Esophagus muscularis mucosa (tissue), 4 donors: ENCODE data around the gene TAOK2. TPM values are rescaled to one million over a fixed set of nuclear protein-coding genes. Genes with fewer than 3 reads are reported as not detected.
"Not testable (repeated sequence)": the region's sequence is repeated elsewhere in the genome, so short reads cannot be mapped to it uniquely, and the experiment has no call there.

Source experiments
- DNase-seq: peaks from one replicate; pipeline ENCODE4 v3.0.0-alpha.2; 2017; ENCODE audit errors: extremely low spot score
- H3K27ac ChIP-seq, 4 donors: fragments of 200-600 bp; sonication (generic); replicated peaks in 1 of 4; 1 replicate in 3 of 4; 2 replicates in 1 of 4; pipeline ENCODE4 v1.5.1; 2016 to 2019; ENCODE audit warnings: mild to moderate bottlenecking in 1 of 4
- H3K27me3 ChIP-seq, 4 donors: fragments of 200-600 bp; sonication (generic); one replicate each; pipeline versions ENCODE4 v1.5.1 to v1.6.0; 2016 to 2019
- H3K36me3 ChIP-seq, 4 donors: fragments of 200-600 bp; sonication (generic); one replicate each; pipeline ENCODE4 v1.5.1; 2016 to 2019
- H3K4me1 ChIP-seq, 4 donors: fragments of 200-600 bp; sonication (generic); one replicate each; pipeline ENCODE4 v1.5.1; 2016 to 2019
- H3K4me3 ChIP-seq, 4 donors: fragments of 200-600 bp; sonication (generic); 1 replicate in 2 of 4; 2 replicates in 2 of 4; pipeline ENCODE4 v1.5.1; 2016 to 2019; ENCODE audit warnings: mild to moderate bottlenecking in 4 of 4, moderate library complexity in 1 of 4
- H3K9me3 ChIP-seq, 4 donors: fragments of 200-600 bp; sonication (generic); 1 replicate in 3 of 4; 2 replicates in 1 of 4; pipeline ENCODE4 v1.5.1; 2016 to 2019
- EP300 ChIP-seq: sonication (generic); formaldehyde crosslinking; IDR thresholded peaks from one replicate; pipeline ENCODE4 v1.6.1; 2017; ENCODE audit warnings: antibody characterized with exemption
- POLR2A ChIP-seq: fragments of 450-650 bp; IDR thresholded peaks from one replicate; pipeline ENCODE4 v1.6.1; 2017; ENCODE audit warnings: antibody characterized with exemption, moderate library complexity, mild to moderate bottlenecking, low read depth
- POLR2AphosphoS5 ChIP-seq, 2 donors: sonication (generic); formaldehyde crosslinking; IDR thresholded peaks; one replicate each; pipeline ENCODE4 v1.6.1; 2017; ENCODE audit warnings: antibody characterized with exemption in 2 of 2
- WGBS: methylation state at CpG from one replicate; pipeline ENCODE4 v1.1.5; 2018; 5-methylcytosine and 5-hydroxymethylcytosine counted together
- intact Hi-C: fragments of 100-400 bp; cut with DNase I; formaldehyde crosslinking; loops from one replicate; pipeline ENCODE4 v1.15.1; 2023
- total RNA-seq, 4 donors: library from RNA; depleted of rRNA; stranded (reverse); fragments of >200 nt; gene quantifications; one replicate each; pipeline versions ENCODE4 v1.1.0 to v1.2.1, GENCODE V29; 2016
- TF ChIP-seq, protein P1 (sequence below), 3 experiments: fragments of 200-600 bp in 2 of 3; fragments of 450-650 bp in 1 of 3; sonication (generic) in 2 of 3; IDR thresholded peaks; one replicate each; pipeline ENCODE4 v1.5.1; 2017 to 2019; ENCODE audit warnings: antibody characterized with exemption in 3 of 3, mild to moderate bottlenecking in 2 of 3, moderate library complexity in 1 of 3

Gene TAOK2
- total RNA-seq, 4 donors from 2014 or later: 40.9 to 63.6 (median 51.4) TPM

DNA sequence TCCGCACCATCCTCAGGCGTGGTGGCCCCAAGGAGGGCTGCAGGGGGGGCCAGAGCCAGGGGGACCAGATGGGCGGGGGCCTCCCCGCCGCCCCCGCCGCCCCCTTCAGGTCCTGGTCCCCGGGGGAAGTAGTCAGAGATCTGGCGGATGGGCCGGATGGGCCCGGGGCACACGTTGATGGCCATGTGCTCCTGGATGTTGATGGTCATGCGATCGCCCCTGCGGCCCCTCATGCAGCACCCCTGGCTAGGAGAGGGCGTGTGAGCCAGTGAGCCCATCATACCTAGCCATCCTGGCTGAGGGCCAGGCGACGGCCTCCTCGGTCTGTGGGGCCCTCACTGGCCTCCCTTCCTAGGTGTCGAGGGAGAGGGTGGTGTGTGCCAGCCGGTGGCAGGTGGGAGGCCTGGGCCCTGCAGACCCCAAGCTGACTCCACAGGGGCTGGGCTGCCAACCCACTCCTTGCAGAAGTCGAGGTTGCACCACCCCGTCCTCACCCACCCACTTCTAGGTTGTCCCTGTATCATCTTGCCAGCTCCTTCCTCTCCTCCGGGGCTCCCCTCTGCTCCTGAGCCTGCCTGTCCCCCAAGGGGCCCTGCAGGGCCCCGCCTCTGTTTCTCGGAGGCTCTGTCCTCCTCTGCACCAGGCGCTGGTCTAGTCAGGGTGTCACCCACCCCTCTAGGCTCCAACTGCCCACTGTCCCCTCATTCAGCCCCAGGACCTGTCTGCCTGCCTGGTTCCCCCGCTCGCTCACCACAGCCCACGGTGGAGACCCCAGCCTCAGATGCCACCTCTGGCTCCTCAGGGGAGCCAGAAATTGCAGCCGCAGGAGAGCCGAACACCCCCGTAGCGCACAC is 36.5 kb downstream of the TAOK2 start:
- H3K27me3 ChIP-seq: peaks cover 12 to 60% (median 35%) of the 10 kb centered on the region in 4 donors
- intact Hi-C loops: loop anchor here (10.0 kb wide), 1 partner anchor 145 kb away; the partner anchor contains the start of gene CDIPT
- TF ChIP-seq EP300: no peak
- TF ChIP-seq, protein P1, sequence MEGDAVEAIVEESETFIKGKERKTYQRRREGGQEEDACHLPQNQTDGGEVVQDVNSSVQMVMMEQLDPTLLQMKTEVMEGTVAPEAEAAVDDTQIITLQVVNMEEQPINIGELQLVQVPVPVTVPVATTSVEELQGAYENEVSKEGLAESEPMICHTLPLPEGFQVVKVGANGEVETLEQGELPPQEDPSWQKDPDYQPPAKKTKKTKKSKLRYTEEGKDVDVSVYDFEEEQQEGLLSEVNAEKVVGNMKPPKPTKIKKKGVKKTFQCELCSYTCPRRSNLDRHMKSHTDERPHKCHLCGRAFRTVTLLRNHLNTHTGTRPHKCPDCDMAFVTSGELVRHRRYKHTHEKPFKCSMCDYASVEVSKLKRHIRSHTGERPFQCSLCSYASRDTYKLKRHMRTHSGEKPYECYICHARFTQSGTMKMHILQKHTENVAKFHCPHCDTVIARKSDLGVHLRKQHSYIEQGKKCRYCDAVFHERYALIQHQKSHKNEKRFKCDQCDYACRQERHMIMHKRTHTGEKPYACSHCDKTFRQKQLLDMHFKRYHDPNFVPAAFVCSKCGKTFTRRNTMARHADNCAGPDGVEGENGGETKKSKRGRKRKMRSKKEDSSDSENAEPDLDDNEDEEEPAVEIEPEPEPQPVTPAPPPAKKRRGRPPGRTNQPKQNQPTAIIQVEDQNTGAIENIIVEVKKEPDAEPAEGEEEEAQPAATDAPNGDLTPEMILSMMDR (IDR thresholded peaks at IDR 0.05): no peak
- TF ChIP-seq POLR2A: no peak
- no peak for TF ChIP-seq POLR2AphosphoS5 (IDR thresholded peaks at IDR 0.05)
- no peaks in the 10 kb centered on the region for H3K36me3 ChIP-seq
- DNase-seq: no peak
- H3K4me1 ChIP-seq: peaks cover 19 to 27% (median 27%) of the 10 kb centered on the region in 4 donors
- H3K9me3 ChIP-seq: no peaks in the 10 kb centered on the region
- 12% methylated on average over 20 of the region's 34 CpGs for WGBS
- peak overlapping the region; percentile 44 to 57 (median 46) for H3K4me3 ChIP-seq
- H3K27ac ChIP-seq: no peak overlapping the region

DNA sequence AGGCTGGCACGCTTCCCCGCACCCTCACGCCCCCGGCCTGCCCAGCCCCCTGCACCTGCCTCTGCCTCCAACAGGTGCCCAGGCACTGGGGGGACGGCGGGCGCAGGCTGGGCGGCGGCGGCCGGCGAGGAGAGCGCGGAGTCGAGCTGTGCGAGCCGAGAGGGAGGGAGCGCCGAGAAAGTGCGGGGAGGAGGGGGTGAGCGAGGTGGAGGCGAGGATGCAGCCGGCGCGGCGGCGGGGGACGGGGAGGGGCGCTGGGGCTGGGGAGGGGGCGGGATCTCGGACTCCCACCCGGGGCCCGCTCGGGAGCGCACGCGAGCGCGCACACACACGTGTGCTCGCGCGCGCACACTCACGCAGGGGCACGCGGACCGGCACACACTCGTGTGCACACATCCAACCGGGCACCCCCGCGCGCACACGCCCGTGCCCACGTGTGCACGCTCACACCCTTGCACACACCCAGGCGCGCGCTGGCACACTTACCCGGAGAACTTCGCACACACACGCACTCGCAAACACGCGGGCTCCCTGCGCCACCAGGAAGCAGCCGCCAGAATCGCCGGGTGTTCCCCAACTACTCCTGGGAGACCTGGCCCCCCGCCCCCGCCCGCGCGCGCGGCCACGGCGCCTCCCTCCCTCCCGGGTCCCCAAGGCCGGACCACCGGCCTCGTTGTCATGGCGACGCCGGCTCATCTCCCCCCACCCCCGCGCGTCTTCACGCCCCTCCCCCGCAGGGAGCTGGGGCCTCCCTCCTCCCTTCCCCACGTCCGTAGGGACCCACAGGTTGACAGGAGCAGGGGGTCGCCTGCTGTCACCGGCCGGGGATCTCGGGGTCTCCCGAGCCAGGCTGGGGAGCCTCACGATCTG is 37.4 kb downstream of the TAOK2 start, which contains the start of gene DOC2A:
TSS of gene DOC2A (minus strand) at position 184 of the 870 bp plus-strand sequence. CDS start 805 bp downstream, outside the sequence.
- peaks cover 12 to 60% (median 35%) of the 10 kb centered on the region in 4 donors for H3K27me3 ChIP-seq
- no peak for DNase-seq
- intact Hi-C loops: no loop called here

GRCh38 chr16:30011714-30012504 is 38.2 kb downstream of the TAOK2 start:
- H3K4me3 ChIP-seq: peak overlapping the region; percentile 44 to 57 (median 46)
- intact Hi-C loops: no loop called here
- no peaks in the 10 kb centered on the region for H3K9me3 ChIP-seq
- peaks cover 16 to 22% (median 20%) of the 10 kb centered on the region in 4 donors for H3K4me1 ChIP-seq
- WGBS: 33% methylated on average over 26 of the region's 31 CpGs
- no peak for DNase-seq
- peaks cover 12 to 60% (median 35%) of the 10 kb centered on the region in 4 donors for H3K27me3 ChIP-seq
- H3K27ac ChIP-seq: no peak overlapping the region
- no peaks in the 10 kb centered on the region for H3K36me3 ChIP-seq
- TF ChIP-seq POLR2A (no peak), POLR2AphosphoS5 (IDR thresholded peaks at IDR 0.05) (no peak), EP300 (no peak)
- TF ChIP-seq, protein P1 (IDR thresholded peaks at IDR 0.05): no peak

More for the DNA sequence above, 37.4 kb downstream of the TAOK2 start, which contains the start of gene DOC2A:
- Histone ChIP-seq H3K9me3 (no peaks in the 10 kb centered on the region), H3K36me3 (no peaks in the 10 kb centered on the region), H3K4me3 (peak within 1 kb of the TSS; percentile 44 to 57 (median 46)), H3K4me1 (peaks cover 16 to 22% (median 20%) of the 10 kb centered on the region in 4 donors), H3K27ac (no peak within 1 kb of the TSS)
- under 1% methylated on average over 24 of the region's 99 CpGs for WGBS
- TF ChIP-seq POLR2A (no peak), EP300 (no peak), POLR2AphosphoS5 (IDR thresholded peaks at IDR 0.05) (no peak)
- TF ChIP-seq, protein P1 (IDR thresholded peaks at IDR 0.05): no peak

DNA sequence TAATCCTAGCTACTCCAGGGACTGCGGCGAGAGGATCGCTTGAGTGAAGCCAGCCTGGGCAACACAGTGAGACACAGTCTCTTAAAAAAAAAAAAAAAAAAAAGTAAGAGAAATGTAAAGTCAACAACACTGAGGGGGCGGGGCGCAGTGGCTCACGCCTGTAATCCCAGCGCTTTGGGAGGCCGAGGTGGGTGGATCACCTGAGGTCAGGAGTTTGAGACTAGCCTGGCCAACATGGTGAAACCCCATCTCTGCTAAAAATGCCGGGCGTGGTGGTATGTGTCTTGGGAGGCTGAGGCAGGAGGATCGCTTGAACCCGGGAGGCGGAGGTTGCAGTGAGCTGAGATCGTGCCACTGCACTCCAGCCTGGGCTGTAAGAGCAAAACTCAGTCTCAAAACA is 38.9 kb downstream of the TAOK2 start:
- H3K9me3 ChIP-seq, H3K27ac ChIP-seq, intact Hi-C loops, DNase-seq, H3K4me3 ChIP-seq, H3K36me3 ChIP-seq: not testable (repeated sequence)
- Histone ChIP-seq H3K4me1 (peaks cover 16 to 22% (median 20%) of the 10 kb centered on the region in 4 donors), H3K27me3 (peaks cover 12 to 54% (median 34%) of the 10 kb centered on the region in 4 donors)
- 88% methylated on average over 14 of the region's 14 CpGs for WGBS

DNA sequence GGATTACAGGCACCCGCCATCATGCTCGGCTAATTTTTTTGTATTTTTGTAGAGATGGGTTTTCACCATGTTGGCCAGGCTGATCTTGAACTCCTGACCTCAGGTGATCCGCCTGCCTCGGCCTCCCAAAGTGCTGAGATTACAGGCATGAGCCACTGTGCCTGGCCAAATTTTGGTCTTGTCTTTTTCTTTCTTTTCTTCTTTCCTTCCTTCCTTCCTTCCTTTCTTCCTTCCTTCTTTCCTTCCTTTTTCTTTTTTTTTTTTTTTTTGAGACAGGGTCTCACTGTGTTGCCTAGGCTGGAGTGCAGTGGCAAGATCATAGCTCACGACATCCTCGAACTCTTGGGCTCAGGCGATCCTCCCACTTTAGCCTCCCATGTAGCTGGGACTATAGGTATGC is 41.8 kb downstream of the TAOK2 start:
- DNase-seq, intact Hi-C loops, H3K27ac ChIP-seq, H3K4me3 ChIP-seq, H3K9me3 ChIP-seq, H3K36me3 ChIP-seq: not testable (repeated sequence)
- Histone ChIP-seq H3K4me1 (peaks cover 13 to 14% (median 14%) of the 10 kb centered on the region in 4 donors), H3K27me3 (peaks cover 12 to 26% (median 19%) of the 10 kb centered on the region in 4 donors)
- WGBS: 89% methylated on average over 7 of the region's 7 CpGs
